Gastrocnemius medialis (tissue), 4 donors: ENCODE measurements around the gene MED12L.

ENCODE experiments used
- CTCF ChIP-seq, 5 experiments: fragments of 450-650 bp in 3 of 5; fragments of 200-600 bp in 2 of 5; sonication (generic) in 2 of 5; IDR thresholded peaks in 4 of 5; conservative IDR thresholded peaks in 1 of 5; 1 replicate in 4 of 5; 2 replicates in 1 of 5; pipeline ENCODE4 v1.5.1; 2016 to 2019; ENCODE audit warnings: antibody characterized with exemption in 5 of 5, mild to moderate bottlenecking in 3 of 5, moderate library complexity in 3 of 5
- POLR2A ChIP-seq, 2 donors: fragments of 450-650 bp; IDR thresholded peaks; one replicate each; pipeline ENCODE4 v1.6.1; 2017; ENCODE audit warnings: antibody characterized with exemption in 2 of 2, mild to moderate bottlenecking in 2 of 2, moderate library complexity in 2 of 2

GRCh38 chr3:151299006-151299405 lies 213.5 kb downstream of the MED12L start:
- no peak for TF ChIP-seq CTCF (IDR thresholded peaks at IDR 0.05 in 4 of 5, conservative IDR thresholded peaks at IDR 0.05 in 1 of 5)
- no peak for TF ChIP-seq POLR2A (IDR thresholded peaks at IDR 0.05)
